Measurements from ENCODE around the gene ZNF638.

Gene ZNF638

GRCh38 chr2:71370015-71370414 lies 38.4 kb downstream of the ZNF638 start:
- TF ChIP-seq CTCF (IDR thresholded peaks at IDR 0.05; ENCODE audit: low read depth, low read length) = no peak
- Histone ChIP-seq H3K9me3 (no peaks in the 10 kb centered on the region), H3K4me3 (ENCODE audit: low read depth, low read length) (no peak overlapping the region), H3K4me1 (no peaks in the 10 kb centered on the region), H3K36me3 (peaks cover 5% of the 10 kb centered on the region), H3K27me3 (no peaks in the 10 kb centered on the region)
- DNase-seq = no peak

- peaks cover 7% of the 10 kb centered on the region; the same call in 1 of the 2 replicates for H3K36me3 ChIP-seq
Observed at GRCh38 chr2:71372042-71372441, 40.5 kb downstream of the ZNF638 start.

GRCh38 chr2:71379086-71379485 lies 47.5 kb downstream of the ZNF638 start:
- Histone ChIP-seq H3K4me1 (no peaks in the 10 kb centered on the region), H3K27me3 (no peaks in the 10 kb centered on the region), H3K9me3 (no peaks in the 10 kb centered on the region), H3K4me3 (ENCODE audit: low read depth, low read length) (no peak overlapping the region), H3K36me3 (peaks cover 7% of the 10 kb centered on the region; the same call in 1 of the 2 replicates)
- no peak for TF ChIP-seq CTCF (IDR thresholded peaks at IDR 0.05; ENCODE audit: low read depth, low read length)
- no peak for DNase-seq

More at GRCh38 chr2:71372042-71372441, 40.5 kb downstream of the ZNF638 start:
- no peak for TF ChIP-seq CTCF (IDR thresholded peaks at IDR 0.05; ENCODE audit: low read depth, low read length)
- DNase-seq = no peak
- no peaks in the 10 kb centered on the region for H3K27me3 ChIP-seq
- H3K9me3 ChIP-seq = no peaks in the 10 kb centered on the region
- no peaks in the 10 kb centered on the region for H3K4me1 ChIP-seq
- H3K4me3 ChIP-seq (ENCODE audit: low read depth, low read length) = no peak overlapping the region

- Histone ChIP-seq H3K9me3 (no peaks in the 10 kb centered on the region), H3K4me1 (no peaks in the 10 kb centered on the region), H3K4me3 (ENCODE audit: low read depth, low read length) (no peak overlapping the region), H3K27me3 (no peaks in the 10 kb centered on the region), H3K36me3 (no peaks in the 10 kb centered on the region; the same call in 1 of the 2 replicates)
- TF ChIP-seq CTCF (IDR thresholded peaks at IDR 0.05; ENCODE audit: low read depth, low read length) = no peak
- no peak for DNase-seq
Observed at GRCh38 chr2:71380665-71381064, 49.1 kb downstream of the ZNF638 start.

- no peak for DNase-seq
- no peak overlapping the region for H3K4me3 ChIP-seq (ENCODE audit: low read depth, low read length)
- H3K27me3 ChIP-seq = no peaks in the 10 kb centered on the region
- no peaks in the 10 kb centered on the region for H3K4me1 ChIP-seq
- no peaks in the 10 kb centered on the region for H3K9me3 ChIP-seq
- H3K36me3 ChIP-seq = peaks cover 5% of the 10 kb centered on the region
- no peak for TF ChIP-seq CTCF (IDR thresholded peaks at IDR 0.05; ENCODE audit: low read depth, low read length)
Observed at GRCh38 chr2:71385012-71385411, 53.4 kb downstream of the ZNF638 start.

GRCh38 chr2:71388214-71388613 lies 56.6 kb downstream of the ZNF638 start:
- Histone ChIP-seq H3K4me3 (ENCODE audit: low read depth, low read length) (no peak overlapping the region), H3K9me3 (no peaks in the 10 kb centered on the region), H3K4me1 (no peaks in the 10 kb centered on the region), H3K27me3 (no peaks in the 10 kb centered on the region), H3K36me3 (peaks cover 5% of the 10 kb centered on the region)
- TF ChIP-seq CTCF (IDR thresholded peaks at IDR 0.05; ENCODE audit: low read depth, low read length) = no peak
- no peak for DNase-seq

Data from BE2C (cell line).